Measurements from ENCODE around the gene ANO7. TPM values are rescaled to one million over a fixed set of nuclear protein-coding genes. Genes with fewer than 3 reads are reported as not detected.

Gene ANO7
- total and polyA plus RNA-seq, 2 of the 13 experiments (the other 11 are each of a cell fraction or from before 2014, with no cell fraction given) = 4.1 to 4.9 TPM

DNA sequence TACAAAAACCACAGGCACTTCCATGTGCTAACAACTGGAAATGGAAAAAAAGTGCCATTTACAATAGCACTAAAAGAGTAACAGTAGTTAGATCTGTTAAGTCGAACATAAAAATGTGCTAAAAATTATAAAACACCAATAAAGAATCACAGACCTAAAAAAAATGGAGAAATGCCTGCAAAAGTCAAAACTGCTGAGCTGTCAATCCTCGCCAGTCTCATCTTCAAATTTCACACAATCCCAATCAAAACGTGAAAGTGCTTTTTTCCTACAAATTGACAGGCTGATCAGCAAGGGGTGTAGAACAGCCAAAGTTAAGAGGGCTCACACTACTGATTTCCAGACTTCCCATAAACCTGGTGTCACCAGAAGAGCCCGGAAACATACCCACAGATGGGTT lies 53.2 kb downstream of the ANO7 start:
- FAIRE-seq (no peak), ATAC-seq (no peak), DNase-seq (ENCODE audit: low spot score) (no peak)
- Histone ChIP-seq H4K20me1 (ENCODE audit: insufficient read depth, low read length) (peaks cover 25% of the 10 kb centered on the region; the same call in 1 of the 2 replicates), H3K9me3 (ENCODE audit: low read length) (no peaks in the 10 kb centered on the region), H2AFZ (ENCODE audit: low read length) (no peak overlapping the region), H3K27me3 (ENCODE audit: control insufficient read depth in 1 of 2, insufficient read depth in 2 of 2, low read length in 2 of 2) (no peaks in the 10 kb centered on the region), H3K27ac (ENCODE audit: extremely low read length, insufficient read depth, low read length) (no peak overlapping the region), H3K79me2 (ENCODE audit: insufficient read depth, low read length) (peaks cover 12% of the 10 kb centered on the region), H3K36me3 (replicated peaks in 1 of 2; ENCODE audit: control insufficient read depth in 1 of 2, insufficient read depth in 2 of 2, low read length in 2 of 2) (peaks cover 72 to 97% of the 10 kb centered on the region in 2 experiments), H3K4me2 (ENCODE audit: low read depth, low read length) (no peak overlapping the region), H3K4me1 (ENCODE audit: insufficient read depth, low read length) (no peaks in the 10 kb centered on the region), H3K9ac (ENCODE audit: insufficient read depth, low read depth, low read length) (no peak overlapping the region), H3K4me3 (replicated peaks in 1 of 3; ENCODE audit: insufficient read depth in 1 of 3, low read depth in 2 of 3, low read length in 3 of 3) (no peak overlapping the region)
- CTCF ChIA-PET (ENCODE audit: low intra/inter-chr PET ratio, low total read pairs) = no interaction called here
- intact Hi-C loops (cut with micrococcal nuclease; ENCODE audit: unreplicated experiment) = no loop called here
- POLR2A ChIA-PET = no interaction called here
- in situ Hi-C loops (cut with HindIII; ENCODE audit: extremely low pct_ligation_motif_present, low pct_unique_long_range_greater_than_20kb) = no loop called here
- no TSS peak for BruUV-seq (replicated peaks)
- WGBS (ENCODE audit: low lambda C conversion rate) = 99% methylated on average over 4 of the region's 4 CpGs
- TF ChIP-seq ZC3H4 (CRISPR knock-in tag; IDR thresholded peaks at IDR 0.05; ENCODE audit: borderline replicate concordance) = no peak
- TF ChIP-seq MAFF (IDR thresholded peaks at IDR 0.05; ENCODE audit: low read depth, low read length) = peak; percentile 94
- TF ChIP-seq, protein P1, sequence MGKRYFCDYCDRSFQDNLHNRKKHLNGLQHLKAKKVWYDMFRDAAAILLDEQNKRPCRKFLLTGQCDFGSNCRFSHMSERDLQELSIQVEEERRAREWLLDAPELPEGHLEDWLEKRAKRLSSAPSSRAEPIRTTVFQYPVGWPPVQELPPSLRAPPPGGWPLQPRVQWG (CRISPR knock-in tag; IDR thresholded peaks at IDR 0.05; ENCODE audit: borderline replicate concordance, low read depth) = no peak
- no peak for TF ChIP-seq FOXK1 (CRISPR knock-in tag; IDR thresholded peaks at IDR 0.05; ENCODE audit: borderline replicate concordance, low read depth)
- TF ChIP-seq, protein P2, sequence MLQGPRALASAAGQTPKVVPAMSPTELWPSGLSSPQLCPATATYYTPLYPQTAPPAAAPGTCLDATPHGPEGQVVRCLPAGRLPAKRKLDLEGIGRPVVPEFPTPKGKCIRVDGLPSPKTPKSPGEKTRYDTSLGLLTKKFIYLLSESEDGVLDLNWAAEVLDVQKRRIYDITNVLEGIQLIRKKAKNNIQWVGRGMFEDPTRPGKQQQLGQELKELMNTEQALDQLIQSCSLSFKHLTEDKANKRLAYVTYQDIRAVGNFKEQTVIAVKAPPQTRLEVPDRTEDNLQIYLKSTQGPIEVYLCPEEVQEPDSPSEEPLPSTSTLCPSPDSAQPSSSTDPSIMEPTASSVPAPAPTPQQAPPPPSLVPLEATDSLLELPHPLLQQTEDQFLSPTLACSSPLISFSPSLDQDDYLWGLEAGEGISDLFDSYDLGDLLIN (CRISPR knock-in tag; IDR thresholded peaks at IDR 0.05; ENCODE audit: borderline replicate concordance) = no peak
- no peak for TF ChIP-seq ZBTB8A (CRISPR knock-in tag; IDR thresholded peaks at IDR 0.05; ENCODE audit: borderline replicate concordance, low read depth)
- TF ChIP-seq ZNF317 (CRISPR knock-in tag; IDR thresholded peaks at IDR 0.05) = 0 out of 2 replicates have a peak, but pooled peaks have one; percentile 15
- TF ChIP-seq GABPA (IDR thresholded peaks at IDR 0.05; ENCODE audit: low read depth, low read length) = no peak
- no peak for TF ChIP-seq GABPA (CRISPR knock-in tag; IDR thresholded peaks at IDR 0.05; ENCODE audit: low read depth)
- TF ChIP-seq SNRNP70 (IDR thresholded peaks at IDR 0.05; ENCODE audit: low read depth, low read length) = no peak
- no peak for TF ChIP-seq JDP2 (CRISPR knock-in tag; IDR thresholded peaks at IDR 0.05; ENCODE audit: borderline replicate concordance)
- TF ChIP-seq MAFK (conservative IDR thresholded peaks at IDR 0.05 in 1 of 2, IDR thresholded peaks at IDR 0.05 in 1 of 2; ENCODE audit: low read length in 2 of 2) = peak; percentile 96 to 98
- TF ChIP-seq ISX (CRISPR knock-in tag; conservative IDR thresholded peaks at IDR 0.05) = no peak
- TF ChIP-seq TBX2 (CRISPR knock-in tag; IDR thresholded peaks at IDR 0.05; ENCODE audit: borderline replicate concordance) = no peak
- TF ChIP-seq ZNF562 (CRISPR knock-in tag; IDR thresholded peaks at IDR 0.05; ENCODE audit: borderline replicate concordance) = no peak
- no peak for TF ChIP-seq ZNF34 (CRISPR knock-in tag; IDR thresholded peaks at IDR 0.05; ENCODE audit: borderline replicate concordance)
